ENCODE measurements around the gene ABHD3. TPM values are rescaled to one million over a fixed set of nuclear protein-coding genes. Genes with fewer than 3 reads are reported as not detected.
"Not testable (repeated sequence)": the region's sequence is repeated elsewhere in the genome, so short reads cannot be mapped to it uniquely, and the experiment has no call there.

The ABHD3 gene
- total RNA-seq, 2 experiments from 2014 or later, result 154 to 169 TPM

DNA sequence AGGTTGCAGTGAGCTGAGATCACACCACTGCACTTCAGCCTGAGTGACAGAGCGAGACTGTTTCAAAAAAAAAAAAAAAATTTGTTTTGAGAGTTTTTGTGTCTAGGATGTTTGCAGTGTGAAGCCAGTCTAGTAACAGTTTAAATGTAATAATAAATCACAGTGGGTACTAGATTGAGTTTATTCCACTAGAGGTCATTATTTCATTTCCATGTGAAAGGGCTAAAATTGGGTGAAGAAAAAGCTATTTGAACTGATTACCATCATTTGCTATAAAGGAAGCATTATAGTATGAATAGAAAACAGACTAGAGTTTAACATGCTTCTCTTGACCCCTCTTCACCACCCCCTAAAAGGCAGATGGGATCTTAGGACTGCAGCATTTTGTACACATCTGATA, 72.2 kb downstream of the ABHD3 start:
- Histone ChIP-seq H3K4me1 (ENCODE audit: insufficient read depth, low read length, poor library complexity, severe bottlenecking) (peaks cover 17% of the 10 kb centered on the region), H2AFZ (ENCODE audit: low read length) (no peak overlapping the region), H3K9me3 (ENCODE audit: low read length) (no peaks in the 10 kb centered on the region), H4K20me1 (ENCODE audit: insufficient read depth, low read length) (peaks cover 9% of the 10 kb centered on the region; the same call in 1 of the 2 replicates), H3K27ac (ENCODE audit: low read depth, low read length, poor library complexity, severe bottlenecking) (no peak overlapping the region), H3K4me3 (ENCODE audit: low read depth, low read length, poor library complexity, severe bottlenecking) (no peak overlapping the region), H3K36me3 (ENCODE audit: insufficient read depth, low read length) (peaks cover 84% of the 10 kb centered on the region), H3K9me2 (ENCODE audit: insufficient read depth, low read length) (no peaks in the 10 kb centered on the region), H3K79me2 (ENCODE audit: insufficient read depth, low read depth, low read length) (peaks cover 26% of the 10 kb centered on the region), H3K4me2 (ENCODE audit: low read length) (no peak overlapping the region)
- ChIA-PET CTCF (ENCODE audit: unreplicated experiment) (no interaction called here), POLR2A (interaction anchor here (0.6 to 1.2 kb wide), 4 partner anchors 14 to 202 kb away, joined by 3 to 6 read pairs (median 3); no protein-coding TSS in a partner anchor)
- no peak for DNase-seq (ENCODE audit: low spot score)
- TF ChIP-seq EZH2phosphoT487 (IDR thresholded peaks at IDR 0.05; ENCODE audit: borderline replicate concordance, low read depth, low read length) (no peak), CTCF (conservative IDR thresholded peaks at IDR 0.05; ENCODE audit: low read length) (peak; percentile 27; the same call in 1 of the 2 replicates)
- intact Hi-C loops (cut with micrococcal nuclease; ENCODE audit: unreplicated experiment), result no loop called here
- BruUV-seq (replicated peaks), result no TSS peak

GRCh38 chr18:21629089-21629832, 75.3 kb downstream of the ABHD3 start:
- H3K4me2 ChIP-seq (ENCODE audit: low read length), result no peak overlapping the region
- intact Hi-C loops (cut with micrococcal nuclease; ENCODE audit: unreplicated experiment), result no loop called here
- BruUV-seq (replicated peaks), result TSS peak; percentile 42
- H3K4me1 ChIP-seq (ENCODE audit: insufficient read depth, low read length, poor library complexity, severe bottlenecking), result peaks cover 17% of the 10 kb centered on the region
- ChIA-PET CTCF (ENCODE audit: unreplicated experiment) (no interaction called here), POLR2A (interaction anchor here (0.6 to 1.5 kb wide), 4 partner anchors 16 to 120 kb away, joined by 3 to 6 read pairs (median 3); partner anchors contain the start of gene SNRPD1)
- H2AFZ ChIP-seq (ENCODE audit: low read length), result no peak overlapping the region
- H3K79me2 ChIP-seq (ENCODE audit: insufficient read depth, low read depth, low read length), result peaks cover 54% of the 10 kb centered on the region
- no peak overlapping the region for H3K4me3 ChIP-seq (ENCODE audit: low read depth, low read length, poor library complexity, severe bottlenecking)
- peak overlapping the region; percentile 34 for H3K27ac ChIP-seq (ENCODE audit: low read depth, low read length, poor library complexity, severe bottlenecking)
- no peak for TF ChIP-seq EZH2phosphoT487 (IDR thresholded peaks at IDR 0.05; ENCODE audit: borderline replicate concordance, low read depth, low read length)
- no peak for TF ChIP-seq CTCF (conservative IDR thresholded peaks at IDR 0.05; ENCODE audit: low read length)
- no peaks in the 10 kb centered on the region for H3K9me3 ChIP-seq (ENCODE audit: low read length)
- DNase-seq (ENCODE audit: low spot score), result peak; percentile 31
- H4K20me1 ChIP-seq (ENCODE audit: insufficient read depth, low read length), result peaks cover 9% of the 10 kb centered on the region; the same call in 1 of the 2 replicates
- H3K36me3 ChIP-seq (ENCODE audit: insufficient read depth, low read length), result peaks cover 96% of the 10 kb centered on the region
- H3K9me2 ChIP-seq (ENCODE audit: insufficient read depth, low read length), result no peaks in the 10 kb centered on the region

GRCh38 chr18:21621640-21622039, 82.9 kb downstream of the ABHD3 start:
- intact Hi-C loops (cut with micrococcal nuclease; ENCODE audit: unreplicated experiment); H3K27ac ChIP-seq (ENCODE audit: low read depth, low read length, poor library complexity, severe bottlenecking); H3K9me2 ChIP-seq (ENCODE audit: insufficient read depth, low read length); DNase-seq (ENCODE audit: low spot score); H2AFZ ChIP-seq (ENCODE audit: low read length); CTCF ChIA-PET (ENCODE audit: unreplicated experiment); H3K9me3 ChIP-seq (ENCODE audit: low read length); BruUV-seq (replicated peaks); H3K4me3 ChIP-seq (ENCODE audit: low read depth, low read length, poor library complexity, severe bottlenecking); H3K4me1 ChIP-seq (ENCODE audit: insufficient read depth, low read length, poor library complexity, severe bottlenecking); H3K4me2 ChIP-seq (ENCODE audit: low read length): not testable (repeated sequence)
- Histone ChIP-seq H3K36me3 (ENCODE audit: insufficient read depth, low read length) (peaks cover 97% of the 10 kb centered on the region), H3K79me2 (ENCODE audit: insufficient read depth, low read depth, low read length) (peaks cover 95% of the 10 kb centered on the region), H4K20me1 (ENCODE audit: insufficient read depth, low read length) (peaks cover 29% of the 10 kb centered on the region)
- POLR2A ChIA-PET, result interaction anchor here (1.0 kb wide), 1 partner anchor 21 kb away, joined by 3 read pairs; the partner anchor contains the start of gene ESCO1
